SK-N-SH (cell line): ENCODE measurements around the gene SLX4IP.

Experiments
- CTCF ChIP-seq: fragments of 200-600 bp; sonication (generic); IDR thresholded peaks from 2 replicates; pipeline ENCODE4 v1.6.1; 2017; ENCODE audit warnings: antibody characterized with exemption, mild to moderate bottlenecking, moderate library complexity
- EZH2phosphoT487 ChIP-seq: fragments of 200-600 bp; sonication (generic); IDR thresholded peaks from 2 replicates; pipeline ENCODE4 v1.6.1; 2017; ENCODE audit warnings: low read depth, mixed run types, mild to moderate bottlenecking, antibody characterized with exemption, moderate library complexity, borderline replicate concordance
- GABPA ChIP-seq: IDR thresholded peaks from 2 replicates; pipeline ENCODE4 v1.4.0; 2012; ENCODE audit warnings: low read depth, mild to moderate bottlenecking
- MEF2A ChIP-seq: IDR thresholded peaks from 2 replicates; pipeline ENCODE4 v1.4.0; 2012; ENCODE audit warnings: low read depth, borderline replicate concordance
- POLR2AphosphoS5 ChIP-seq: IDR thresholded peaks from 2 replicates; pipeline ENCODE4 v1.6.1; 2012; ENCODE audit warnings: low read depth, low read length
- REST ChIP-seq: IDR thresholded peaks from 2 replicates; pipeline ENCODE4 v1.6.1; 2012; ENCODE audit warnings: mild to moderate bottlenecking, low read depth, low read length, moderate library complexity
- RFX5 ChIP-seq: IDR thresholded peaks from 2 replicates; pipeline ENCODE4 v1.6.1; 2012; ENCODE audit warnings: mild to moderate bottlenecking, improper control_type of control experiment, low read length
- RXRA ChIP-seq: IDR thresholded peaks from 2 replicates; pipeline ENCODE4 v1.4.0; 2012; ENCODE audit warnings: low read depth, mild to moderate bottlenecking, borderline replicate concordance
- TAF1 ChIP-seq: IDR thresholded peaks from 2 replicates; pipeline ENCODE4 v1.6.1; 2012; ENCODE audit warnings: low read depth, mild to moderate bottlenecking, low read length, moderate library complexity, borderline replicate concordance
- TCF12 ChIP-seq: IDR thresholded peaks from 2 replicates; pipeline ENCODE4 v1.4.0; 2012
- TEAD4 ChIP-seq: IDR thresholded peaks from 2 replicates; pipeline ENCODE4 v1.4.0; 2012; ENCODE audit warnings: mild to moderate bottlenecking, borderline replicate concordance; ENCODE audit not compliant: insufficient read depth

- TF ChIP-seq TAF1 (no peak), EZH2phosphoT487 (no peak), CTCF (no peak), MEF2A (no peak), TEAD4 (no peak), RXRA (no peak), REST (no peak), TCF12 (no peak), GABPA (no peak), POLR2AphosphoS5 (no peak), RFX5 (no peak)
Observed at GRCh38 chr20:10532361-10532760, 97.3 kb downstream of the SLX4IP start.
